GM19099 (cell line): ENCODE data around the gene CP.

Source experiments
- POLR2A ChIP-seq: IDR thresholded peaks from 3 replicates; pipeline ENCODE4 v1.6.1; 2011; ENCODE audit warnings: low read depth; ENCODE audit not compliant: insufficient read length; ENCODE audit errors: extremely low read depth

Gene CP

DNA sequence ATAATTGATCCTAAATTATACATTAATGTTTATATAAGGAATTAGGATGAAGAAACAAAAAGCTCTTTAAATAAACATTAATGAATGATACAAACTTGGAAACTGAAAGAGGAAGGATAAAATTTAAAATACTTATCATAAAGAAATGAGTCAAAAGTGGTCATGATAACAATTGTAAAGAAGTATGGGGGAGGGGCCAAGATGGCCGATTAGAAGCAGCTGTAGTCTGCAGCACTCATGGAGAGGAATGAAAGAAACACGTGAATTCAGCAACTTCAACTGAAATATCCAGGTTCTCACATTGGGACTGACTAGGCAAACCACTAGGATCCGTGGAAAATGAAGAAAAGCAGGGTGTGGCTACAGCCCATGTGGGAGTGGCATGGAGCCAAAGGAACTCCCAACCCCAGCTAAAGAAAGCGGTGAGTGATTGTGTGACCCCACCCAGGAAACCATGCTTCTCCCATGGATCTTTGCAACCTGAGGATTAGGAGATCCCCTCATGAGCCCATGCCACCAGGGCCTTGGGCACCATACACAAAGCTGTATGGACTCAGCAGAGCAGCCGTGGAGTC is 13.1 kb upstream of the CP start:
- no peak for TF ChIP-seq POLR2A

DNA sequence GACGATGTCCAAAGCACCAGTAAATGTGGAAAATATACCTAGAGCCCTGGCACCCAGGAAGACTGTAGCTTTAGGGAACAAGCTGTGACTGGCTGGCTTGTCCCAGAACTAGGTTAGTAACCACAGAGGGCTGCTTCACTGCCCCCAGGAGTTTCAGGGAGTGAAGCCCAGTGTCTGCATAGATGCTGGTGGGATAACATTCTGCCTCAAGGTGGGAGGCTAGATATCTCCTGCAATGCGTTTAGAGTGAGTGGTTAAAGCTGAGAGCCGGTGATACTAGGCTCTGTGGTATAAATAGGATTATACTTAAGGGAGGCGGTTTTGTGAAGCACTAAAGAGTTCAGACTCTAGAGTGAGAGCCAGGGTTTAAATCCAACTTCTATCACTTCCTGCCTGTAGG is 11.7 kb upstream of the CP start:
- TF ChIP-seq POLR2A = no peak

DNA sequence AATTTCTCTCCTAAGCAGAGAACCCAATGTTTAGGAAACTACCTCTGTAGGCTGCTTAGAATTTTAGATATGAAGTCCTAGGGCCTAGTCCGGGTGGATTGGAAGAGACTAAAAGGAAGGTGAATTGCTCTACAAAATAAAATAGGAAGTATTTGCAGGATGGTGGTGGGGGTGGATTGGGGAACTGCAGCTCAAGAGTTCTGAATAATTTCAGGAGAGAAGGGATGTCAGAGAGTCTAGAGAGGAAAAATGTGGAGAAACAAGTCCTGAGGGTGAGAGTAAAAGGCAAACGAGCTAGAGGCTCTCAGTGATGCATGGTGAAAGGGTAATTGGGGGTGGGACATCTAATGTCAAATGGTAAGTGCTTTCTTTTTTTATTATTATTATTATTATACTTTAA is 10.2 kb upstream of the CP start:
- TF ChIP-seq POLR2A = no peak

DNA sequence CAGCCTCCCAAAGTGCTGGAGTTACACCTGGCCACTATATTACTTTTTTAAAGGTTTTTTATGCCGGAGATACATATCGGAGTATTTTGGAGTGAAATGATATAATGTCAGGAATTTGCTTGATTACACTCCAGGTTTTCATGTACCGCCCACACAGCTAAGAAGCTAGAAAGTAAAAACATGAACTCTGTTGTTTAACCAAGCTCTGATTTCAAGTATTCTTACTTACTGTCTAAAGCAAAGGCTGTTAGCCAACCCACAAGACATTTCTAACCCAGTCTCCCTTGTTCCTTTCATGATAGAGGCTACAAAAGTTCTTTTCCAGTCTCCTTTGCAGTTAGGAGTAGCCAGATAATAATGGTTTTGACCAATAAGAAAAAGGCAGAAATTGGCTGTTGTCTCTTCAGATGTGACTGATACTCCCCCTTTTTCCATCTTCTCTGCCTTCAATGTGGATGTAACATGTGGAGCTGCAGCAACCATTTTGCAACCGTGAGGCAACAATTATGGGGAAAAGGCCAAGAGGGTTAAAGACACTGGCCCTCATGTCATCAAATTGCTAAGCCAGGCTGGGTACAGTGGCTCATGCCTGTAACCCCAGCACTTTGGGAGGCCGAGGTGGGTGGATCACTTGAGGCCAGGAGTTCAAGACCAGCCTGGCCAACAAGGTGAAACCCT is 6.1 kb upstream of the CP start:
- TF ChIP-seq POLR2A = no peak

DNA sequence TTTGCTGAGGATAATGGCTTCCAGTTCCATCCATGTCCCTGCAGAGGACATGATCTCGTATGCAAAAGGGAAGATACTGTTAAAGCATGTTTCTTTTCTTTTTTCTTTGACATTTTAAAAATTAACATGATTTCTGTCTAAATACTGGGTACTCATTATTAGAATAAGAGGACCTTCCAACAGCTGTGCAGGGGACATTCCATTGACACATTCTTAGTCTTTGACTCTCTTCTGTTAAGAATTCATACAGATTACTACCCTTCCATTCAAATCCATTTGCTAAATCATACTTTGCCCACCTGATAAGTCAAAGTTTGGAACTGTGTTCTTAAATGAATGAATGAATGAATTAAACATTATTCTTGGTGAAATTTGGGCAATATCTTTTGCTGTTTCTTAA is 5.1 kb upstream of the CP start:
- no peak for TF ChIP-seq POLR2A

DNA sequence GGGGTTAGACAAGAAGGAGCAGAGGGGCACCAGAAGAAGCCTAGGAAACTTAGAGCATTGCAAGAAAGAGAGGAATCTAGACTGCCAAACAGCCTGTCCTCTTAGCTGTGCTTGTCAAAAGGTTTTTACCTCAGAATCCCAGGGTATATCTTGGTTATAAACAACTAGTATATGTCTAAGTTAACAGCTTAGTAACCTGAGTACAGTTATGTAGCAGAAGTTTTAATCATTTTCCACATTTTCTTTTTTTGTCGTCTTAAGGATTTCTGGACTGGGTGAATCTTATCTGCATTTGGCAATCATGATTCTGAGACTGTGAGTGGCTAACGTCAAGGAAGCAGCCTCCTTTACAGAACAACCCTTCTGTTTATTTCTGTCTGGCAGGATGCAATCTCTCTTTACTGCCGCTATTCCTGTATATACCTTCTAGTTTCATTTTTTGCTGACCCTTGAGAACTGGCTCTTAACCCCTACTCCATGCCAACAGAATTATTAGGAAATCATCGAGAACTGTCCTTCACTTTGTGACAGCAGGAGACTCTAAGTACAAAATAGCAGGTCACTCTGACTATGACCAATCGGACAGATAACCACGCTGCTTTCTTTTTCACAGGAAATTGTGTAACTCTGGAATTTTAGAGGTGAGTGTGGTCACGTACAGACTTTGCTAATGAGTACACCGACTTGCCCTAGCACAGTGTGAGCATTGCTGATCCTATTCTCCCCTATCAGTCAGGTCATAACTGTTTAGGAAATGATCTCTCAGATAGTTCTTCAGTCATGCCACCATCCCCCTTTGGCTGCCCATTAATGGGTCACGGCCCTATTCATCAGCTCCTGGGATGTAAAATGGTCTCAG is 3.3 kb upstream of the CP start:
- peak; percentile 32 for TF ChIP-seq POLR2A

DNA sequence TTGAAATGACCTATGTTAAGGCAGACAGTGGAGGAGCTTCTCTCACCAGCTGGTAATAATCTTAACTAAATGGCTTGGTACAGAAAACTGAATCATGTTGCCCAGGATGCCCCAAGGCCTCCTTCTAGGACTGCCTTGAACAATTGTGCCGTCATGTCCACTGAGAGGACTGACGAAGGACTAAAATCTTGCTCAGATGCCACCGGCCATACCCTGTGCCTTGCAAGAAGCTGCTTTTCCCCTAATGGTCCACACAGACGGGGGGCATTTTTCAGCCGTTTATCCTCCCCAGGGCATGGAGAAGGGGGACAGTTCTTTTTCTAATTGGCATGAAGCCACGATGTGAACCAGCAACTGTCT is 1.8 kb upstream of the CP start:
- no peak for TF ChIP-seq POLR2A

DNA sequence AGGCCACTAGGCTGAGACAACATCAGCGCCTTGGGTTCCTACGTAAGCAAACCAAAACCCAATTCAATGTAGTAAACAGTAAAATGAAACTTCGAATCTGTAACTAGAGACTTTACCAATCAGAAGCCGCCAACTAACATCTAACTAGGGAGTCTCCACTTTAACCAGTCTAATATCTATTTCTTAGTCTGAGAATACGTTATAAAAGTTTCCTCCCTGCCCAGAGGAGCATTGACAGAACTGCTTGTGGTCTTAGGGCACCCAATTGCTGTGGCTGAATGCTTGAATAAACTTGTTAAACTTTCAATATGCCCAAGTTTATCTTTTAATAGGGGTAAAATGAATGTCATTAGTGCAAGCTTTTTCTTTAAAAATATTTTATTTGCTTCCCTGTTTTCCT is 4.3 kb downstream of the CP start:
- TF ChIP-seq POLR2A = no peak

DNA sequence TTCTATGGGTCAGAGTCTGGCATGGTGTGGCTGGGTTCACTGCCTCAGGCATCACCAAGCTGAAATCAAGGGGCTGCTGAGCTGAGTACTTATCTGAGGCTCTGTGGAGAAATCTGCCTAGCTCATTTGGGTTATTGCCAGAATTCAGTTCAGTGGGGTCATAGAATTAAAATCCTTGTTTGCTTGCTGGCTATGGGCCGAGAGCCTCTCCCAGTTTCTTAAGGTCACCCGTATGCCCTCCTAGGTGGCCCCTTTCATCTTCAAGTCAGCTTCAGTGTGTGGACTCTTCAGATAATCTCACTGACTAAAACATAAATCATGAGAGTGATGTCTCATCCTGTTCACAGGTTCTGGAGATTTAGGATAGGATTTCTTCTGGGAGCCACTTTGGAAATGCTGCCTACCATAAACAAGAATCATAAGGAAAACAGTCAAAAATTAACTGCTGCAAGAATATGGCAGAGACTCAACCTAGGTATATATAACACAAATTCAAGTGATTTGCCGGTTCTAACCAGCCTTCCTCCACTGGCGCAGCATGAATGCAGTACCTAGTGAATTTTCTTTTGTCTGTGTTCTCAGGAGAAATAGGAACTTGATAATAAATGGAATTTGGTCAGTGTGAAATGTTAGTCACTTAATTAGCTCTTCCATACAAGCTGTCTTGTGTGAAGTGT is 5.3 kb downstream of the CP start:
- no peak for TF ChIP-seq POLR2A

DNA sequence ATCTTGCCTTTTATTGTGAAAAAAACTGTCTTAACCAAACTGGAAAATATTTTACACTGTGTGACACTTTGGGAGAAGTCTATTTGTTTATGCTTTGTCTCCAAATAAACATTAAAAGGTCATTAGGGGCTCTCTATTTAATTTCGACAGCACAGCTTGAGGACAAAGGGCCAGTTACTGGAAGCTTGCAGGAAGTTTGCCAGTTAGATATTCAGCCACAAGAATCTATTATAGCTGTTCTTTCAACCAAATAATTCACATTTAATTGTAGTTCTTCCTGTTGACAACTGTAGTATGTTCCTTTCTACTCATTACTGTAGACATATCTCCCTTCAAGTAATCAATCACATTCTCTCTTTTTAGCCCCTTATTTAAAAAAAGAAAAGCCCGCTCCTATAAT is 6.1 kb downstream of the CP start:
- TF ChIP-seq POLR2A = no peak

DNA sequence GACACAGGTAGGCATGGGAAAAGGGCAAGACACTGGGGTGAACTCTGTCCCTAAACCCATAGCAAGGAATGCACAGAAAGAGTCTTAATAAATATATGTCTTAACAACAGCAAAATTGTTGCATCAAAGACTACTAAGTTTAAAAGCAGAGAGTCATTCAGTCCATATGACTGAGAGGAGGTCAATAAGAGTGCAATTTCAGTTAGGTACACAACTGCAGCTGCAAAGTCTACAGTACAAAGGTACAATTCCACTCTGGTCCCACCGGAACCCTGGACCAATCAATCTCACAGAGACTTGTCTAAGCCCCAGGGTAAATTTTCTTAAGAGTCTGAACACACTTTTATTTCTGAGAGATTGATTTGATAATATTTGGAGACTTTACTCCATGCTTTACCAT is 6.9 kb downstream of the CP start:
- no peak for TF ChIP-seq POLR2A

DNA sequence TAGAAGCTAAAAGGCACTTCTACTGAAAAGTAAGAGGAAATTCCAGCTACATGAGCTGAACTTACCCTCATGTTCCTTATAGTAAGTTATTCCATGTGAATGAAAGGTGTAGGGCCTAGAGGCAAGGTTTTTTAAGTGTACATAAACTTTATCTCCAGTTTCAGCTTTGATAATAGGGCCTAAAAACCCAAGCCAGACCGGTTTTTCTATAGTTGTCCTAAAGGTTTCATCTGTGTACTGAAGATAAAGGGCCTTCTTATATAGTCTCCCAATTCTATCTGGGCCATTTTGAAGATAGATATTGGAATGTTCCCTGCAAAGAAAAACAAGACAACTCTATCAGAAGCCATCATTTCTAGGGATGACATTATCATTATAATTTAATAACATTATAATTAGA is 9.2 kb downstream of the CP start:
- TF ChIP-seq POLR2A = no peak

DNA sequence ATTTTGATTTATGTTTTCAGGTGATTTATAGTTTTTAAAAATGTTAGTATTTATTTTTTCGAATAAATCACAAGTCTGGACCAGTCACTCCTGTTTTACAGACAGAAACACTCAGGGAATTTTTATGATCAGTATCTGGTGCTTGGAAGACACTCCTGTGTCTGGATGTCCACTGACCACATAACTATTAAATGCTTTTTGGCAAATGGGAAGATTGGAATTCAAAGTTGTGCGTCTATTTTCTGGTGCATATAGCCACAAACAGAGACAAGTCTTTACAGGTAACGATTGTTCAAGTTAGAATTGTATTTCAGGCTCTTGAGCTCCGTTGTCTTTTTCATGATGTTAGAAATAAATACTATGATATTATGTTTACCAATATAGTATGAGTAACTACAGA is 12.2 kb downstream of the CP start:
- no peak for TF ChIP-seq POLR2A

DNA sequence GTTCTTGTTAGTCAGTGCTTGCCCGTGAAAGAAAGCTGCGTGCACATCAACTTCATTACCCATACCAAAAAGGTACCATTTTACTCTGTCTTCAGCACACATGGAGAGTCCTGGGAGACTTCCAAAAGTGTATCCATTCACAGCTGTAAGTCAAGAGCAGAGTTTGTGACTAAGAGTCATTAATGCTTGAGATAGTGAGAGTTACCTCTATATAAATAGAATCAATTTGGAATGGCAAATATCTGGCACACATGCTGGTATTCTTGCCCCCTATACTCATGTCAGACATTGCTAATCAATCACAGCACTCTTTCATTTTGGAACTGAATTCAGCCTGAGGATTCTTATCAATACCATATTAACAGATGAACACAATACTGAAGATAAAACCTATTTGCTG is 14.2 kb downstream of the CP start:
- no peak for TF ChIP-seq POLR2A

DNA sequence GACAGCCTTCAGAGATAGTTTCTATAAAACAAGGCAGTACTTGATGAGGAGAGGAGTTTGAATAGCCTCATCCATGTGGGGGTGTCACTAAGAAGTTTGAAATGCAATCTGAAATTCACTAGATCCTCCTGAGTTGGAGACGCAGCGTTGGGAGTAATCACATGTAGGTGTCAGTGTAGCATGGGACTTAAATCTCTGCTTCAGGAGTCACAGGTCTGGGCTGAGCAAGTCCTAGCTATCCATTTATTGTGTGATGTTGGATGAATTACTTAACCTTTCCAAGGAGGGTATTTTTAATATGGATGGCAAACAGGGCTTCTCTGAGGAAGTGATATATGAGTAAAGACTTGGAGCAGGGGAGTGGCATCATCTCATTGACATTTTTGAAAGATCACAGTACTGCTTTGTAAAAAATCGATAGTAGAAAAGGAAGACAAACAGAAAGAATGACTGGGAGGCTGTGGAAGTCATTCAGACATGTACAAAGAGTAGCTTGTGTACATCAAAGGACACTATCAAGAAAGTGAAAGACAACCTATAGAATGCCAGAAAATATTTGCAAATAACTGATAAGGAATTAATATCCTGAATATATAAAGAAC is 17.1 kb downstream of the CP start:
- TF ChIP-seq POLR2A = no peak
